Body of pancreas (tissue), 4 donors: ENCODE data around the gene MARCHF3.

Experiments used
- POLR2A ChIP-seq, 3 donors: fragments of 450-650 bp; IDR thresholded peaks; one replicate each; pipeline ENCODE4 v1.6.1; 2016; ENCODE audit warnings: antibody characterized with exemption in 3 of 3, mild to moderate bottlenecking in 2 of 3
- TF ChIP-seq, protein P1 (sequence below), 7 experiments: fragments of 450-650 bp in 4 of 7; fragments of 200-600 bp in 3 of 7; sonication (generic) in 3 of 7; IDR thresholded peaks; one replicate each; pipeline ENCODE4 v1.5.1; 2016 to 2019; ENCODE audit warnings: antibody characterized with exemption in 7 of 7

DNA sequence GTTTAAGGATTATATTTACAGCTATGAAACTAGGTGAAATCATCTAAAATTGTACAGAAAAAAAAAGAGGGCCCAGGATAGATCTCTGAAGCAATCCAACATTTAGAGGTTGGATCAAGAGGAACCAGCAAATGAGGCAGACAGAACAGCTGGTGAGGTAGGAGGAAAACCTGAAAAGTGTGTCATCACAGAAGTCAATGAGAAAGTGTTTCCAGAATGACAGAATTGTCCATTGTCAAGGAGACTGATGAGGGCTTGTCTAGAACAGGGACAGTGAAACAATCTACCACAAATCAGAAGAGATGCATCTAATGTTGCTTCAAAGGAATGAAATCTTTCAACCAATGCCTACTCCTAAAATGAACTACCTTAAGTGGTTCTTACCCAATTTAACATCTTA, 36.4 kb upstream of the MARCHF3 start:
- TF ChIP-seq, protein P1, sequence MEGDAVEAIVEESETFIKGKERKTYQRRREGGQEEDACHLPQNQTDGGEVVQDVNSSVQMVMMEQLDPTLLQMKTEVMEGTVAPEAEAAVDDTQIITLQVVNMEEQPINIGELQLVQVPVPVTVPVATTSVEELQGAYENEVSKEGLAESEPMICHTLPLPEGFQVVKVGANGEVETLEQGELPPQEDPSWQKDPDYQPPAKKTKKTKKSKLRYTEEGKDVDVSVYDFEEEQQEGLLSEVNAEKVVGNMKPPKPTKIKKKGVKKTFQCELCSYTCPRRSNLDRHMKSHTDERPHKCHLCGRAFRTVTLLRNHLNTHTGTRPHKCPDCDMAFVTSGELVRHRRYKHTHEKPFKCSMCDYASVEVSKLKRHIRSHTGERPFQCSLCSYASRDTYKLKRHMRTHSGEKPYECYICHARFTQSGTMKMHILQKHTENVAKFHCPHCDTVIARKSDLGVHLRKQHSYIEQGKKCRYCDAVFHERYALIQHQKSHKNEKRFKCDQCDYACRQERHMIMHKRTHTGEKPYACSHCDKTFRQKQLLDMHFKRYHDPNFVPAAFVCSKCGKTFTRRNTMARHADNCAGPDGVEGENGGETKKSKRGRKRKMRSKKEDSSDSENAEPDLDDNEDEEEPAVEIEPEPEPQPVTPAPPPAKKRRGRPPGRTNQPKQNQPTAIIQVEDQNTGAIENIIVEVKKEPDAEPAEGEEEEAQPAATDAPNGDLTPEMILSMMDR (IDR thresholded peaks at IDR 0.05), result no peak
- no peak for TF ChIP-seq POLR2A (IDR thresholded peaks at IDR 0.05)
